ENCODE results near the gene FLCN. TPM values are rescaled to one million over a fixed set of nuclear protein-coding genes. Genes with fewer than 3 reads are reported as not detected.
"Not testable (repeated sequence)": the region's sequence is repeated elsewhere in the genome, so short reads cannot be mapped to it uniquely, and the experiment has no call there.

FLCN gene
- total and polyA plus RNA-seq, 2 experiments from 2014 or later, result 12.1 to 36.6 TPM

- Histone ChIP-seq H3K79me2 (replicated peaks; ENCODE audit: insufficient read depth) (peaks cover 80% of the 10 kb centered on the region), H4K20me1 (replicated peaks; ENCODE audit: insufficient read depth) (peaks cover 52% of the 10 kb centered on the region)
Measured at GRCh38 chr17:17277431-17277830, 40.5 kb upstream of the FLCN start.

GRCh38 chr17:17275971-17276370 lies 39.0 kb upstream of the FLCN start:
- Histone ChIP-seq H3K79me2 (replicated peaks; ENCODE audit: insufficient read depth) (peaks cover 86% of the 10 kb centered on the region), H4K20me1 (replicated peaks; ENCODE audit: insufficient read depth) (peaks cover 58% of the 10 kb centered on the region), H3K9me2 (ENCODE audit: insufficient read depth) (no peaks in the 10 kb centered on the region), H2AFZ (no peak overlapping the region), H3K4me1 (ENCODE audit: insufficient read depth) (peaks cover 10% of the 10 kb centered on the region), H3K27me3 (ENCODE audit: insufficient read depth) (no peaks in the 10 kb centered on the region), H3K27ac (ENCODE audit: low read depth) (no peak overlapping the region), H3K36me3 (ENCODE audit: insufficient read depth) (peaks cover 8% of the 10 kb centered on the region), H3K4me3 (no peak overlapping the region), H3K4me2 (no peak overlapping the region), H3F3A (replicated peaks; ENCODE audit: low read depth) (no peaks in the 10 kb centered on the region)
- ATAC-seq (no peak), DNase-seq (ENCODE audit: low spot score) (no peak)
- Mint-ChIP-seq H3K27ac (no peak overlapping the region), H3K9me3 (no peaks in the 10 kb centered on the region), H3K4me3 (no peak overlapping the region), H3K36me3 (ENCODE audit: low read depth) (peaks cover 29% of the 10 kb centered on the region), H3K4me1 (peaks cover 12% of the 10 kb centered on the region; the same call in 2 of the 3 replicates), H3K27me3 (ENCODE audit: insufficient read depth, low read depth, poor library complexity) (peaks cover 4% of the 10 kb centered on the region)
- TF ChIP-seq POLR2AphosphoS5 (IDR thresholded peaks at IDR 0.05; ENCODE audit: low read depth) (no peak), JUNB (IDR thresholded peaks at IDR 0.05; ENCODE audit: unreplicated experiment) (no peak), NANOG (IDR thresholded peaks at IDR 0.05; ENCODE audit: borderline replicate concordance) (no peak), EZH2phosphoT487 (IDR thresholded peaks at IDR 0.05; ENCODE audit: unreplicated experiment) (no peak), ZNF331 (CRISPR knock-in tag; IDR thresholded peaks at IDR 0.05; ENCODE audit: low read depth) (no peak), CTCF (conservative IDR thresholded peaks at IDR 0.05; ENCODE audit: low read depth in 2 of 2) (no peak), ZNF462 (CRISPR knock-in tag; IDR thresholded peaks at IDR 0.05) (no peak), STAT1 (IDR thresholded peaks at IDR 0.05; ENCODE audit: unreplicated experiment) (no peak), CREB1 (CRISPR knock-in tag; IDR thresholded peaks at IDR 0.05; ENCODE audit: low read depth) (no peak), ETS1 (IDR thresholded peaks at IDR 0.05) (no peak), EZH2 (IDR thresholded peaks at IDR 0.05; ENCODE audit: low read depth, unreplicated experiment) (no peak)

More at GRCh38 chr17:17277431-17277830, 40.5 kb upstream of the FLCN start:
- H3K4me1 ChIP-seq (ENCODE audit: insufficient read depth), result peaks cover 13% of the 10 kb centered on the region
- H3K4me3 Mint-ChIP-seq; H3K9me3 Mint-ChIP-seq; H3K4me3 ChIP-seq; ATAC-seq; H3K27ac ChIP-seq (ENCODE audit: low read depth); H3K9me2 ChIP-seq (ENCODE audit: insufficient read depth); H3K36me3 ChIP-seq (ENCODE audit: insufficient read depth); H3K27me3 Mint-ChIP-seq (ENCODE audit: insufficient read depth, low read depth, poor library complexity); H3K4me2 ChIP-seq; DNase-seq (ENCODE audit: low spot score); H3F3A ChIP-seq (replicated peaks; ENCODE audit: low read depth); H3K27me3 ChIP-seq (ENCODE audit: insufficient read depth); H3K27ac Mint-ChIP-seq; H2AFZ ChIP-seq: not testable (repeated sequence)
- H3K4me1 Mint-ChIP-seq, result peaks cover 19% of the 10 kb centered on the region; the same call in 2 of the 3 replicates
- peaks cover 26% of the 10 kb centered on the region for H3K36me3 Mint-ChIP-seq (ENCODE audit: low read depth)

Measured in GM23338 (cell line).